Urinary bladder (tissue), 4 donors: ENCODE measurements around the gene KCNIP1. TPM values are rescaled to one million over a fixed set of nuclear protein-coding genes. Genes with fewer than 3 reads are reported as not detected.
A peak's percentile ranks its signal among the peaks of the same experiment; 100 is the strongest.

Experiments used
- DNase-seq: peaks from one replicate; pipeline ENCODE4 v3.0.0-alpha.2; 2015; ENCODE audit errors: extremely low spot score
- H3K27ac ChIP-seq: one replicate; pipeline ENCODE4 v1.5.1; 2013; ENCODE audit warnings: low read depth, mild to moderate bottlenecking, moderate library complexity
- H3K36me3 ChIP-seq: one replicate; pipeline ENCODE4 v1.6.1; 2013; ENCODE audit warnings: mild to moderate bottlenecking, moderate library complexity; ENCODE audit not compliant: insufficient read depth
- H3K4me1 ChIP-seq: one replicate; pipeline ENCODE4 v1.6.1; 2013; ENCODE audit warnings: mild to moderate bottlenecking, moderate library complexity; ENCODE audit not compliant: insufficient read depth
- H3K4me3 ChIP-seq: one replicate; pipeline ENCODE4 v1.5.1; 2013; ENCODE audit warnings: low read depth, low read length
- WGBS: extraction: QIAGEN DNeasy Blood & Tissue Kit; methylation state at CpG from one replicate; pipeline ENCODE4 v1.1.7; 2013; 5-methylcytosine and 5-hydroxymethylcytosine counted together
- polyA plus RNA-seq: library from polyadenylated mRNA; stranded (reverse); fragments of 200-250 nt; gene quantifications from one replicate; pipeline ENCODE4 v1.2.3, GENCODE V29; 2013
- total RNA-seq: library from RNA; depleted of rRNA; stranded (reverse); fragments of >200 nt; gene quantifications from one replicate; pipeline ENCODE4 v1.2.3, GENCODE V29; 2014
- donor health status: healthy with polysubstance abuse.
- donor health status: healthy.

The KCNIP1 gene
- total RNA-seq, result 3.0 TPM
- polyA plus RNA-seq, result 0.22 TPM

GRCh38 chr5:170503990-170504596, at the start of gene KCNIP1:
Gene KCNIP1 (plus strand): TSS chr5:170504020.
- Histone ChIP-seq H3K36me3 (no peaks in the 10 kb centered on the region), H3K27ac (no peak within 1 kb of the TSS), H3K4me1 (no peaks in the 10 kb centered on the region), H3K4me3 (peak within 1 kb of the TSS; percentile 12)
- WGBS, result 5% methylated on average over 64 of the region's 65 CpGs
- DNase-seq, result no peak

GRCh38 chr5:170463426-170463825, 40.4 kb upstream of the KCNIP1 start:
- H3K36me3 ChIP-seq, result no peaks in the 10 kb centered on the region
- no peak overlapping the region for H3K4me3 ChIP-seq
- H3K27ac ChIP-seq, result no peak overlapping the region
- no peaks in the 10 kb centered on the region for H3K4me1 ChIP-seq
- no peak for DNase-seq
- WGBS, result 90% methylated on average over 1 of the region's 1 CpG

- WGBS, result 67% methylated on average over 10 of the region's 10 CpGs
- H3K4me3 ChIP-seq, result no peak overlapping the region
- no peaks in the 10 kb centered on the region for H3K4me1 ChIP-seq
- no peak for DNase-seq
- H3K36me3 ChIP-seq, result no peaks in the 10 kb centered on the region
- no peak overlapping the region for H3K27ac ChIP-seq
These were observed 39.3 kb upstream of the KCNIP1 start for GRCh38 chr5:170464280-170465127.

GRCh38 chr5:170466553-170466952, 37.3 kb upstream of the KCNIP1 start:
- no peak for DNase-seq
- no peaks in the 10 kb centered on the region for H3K36me3 ChIP-seq
- 82% methylated on average over 3 of the region's 3 CpGs for WGBS
- no peak overlapping the region for H3K27ac ChIP-seq
- H3K4me1 ChIP-seq, result no peaks in the 10 kb centered on the region
- no peak overlapping the region for H3K4me3 ChIP-seq

- Histone ChIP-seq H3K4me1 (no peaks in the 10 kb centered on the region), H3K4me3 (no peak overlapping the region), H3K27ac (no peak overlapping the region), H3K36me3 (no peaks in the 10 kb centered on the region)
- no peak for DNase-seq
- 75% methylated on average over 13 of the region's 13 CpGs for WGBS
These were observed 36.7 kb upstream of the KCNIP1 start for GRCh38 chr5:170466988-170467707.

- no peak for DNase-seq
- Histone ChIP-seq H3K36me3 (no peaks in the 10 kb centered on the region), H3K27ac (no peak overlapping the region), H3K4me3 (no peak overlapping the region), H3K4me1 (no peaks in the 10 kb centered on the region)
- 84% methylated on average over 7 of the region's 7 CpGs for WGBS
These were observed 35.1 kb upstream of the KCNIP1 start for GRCh38 chr5:170468633-170469285.

- WGBS, result 90% methylated on average over 4 of the region's 4 CpGs
- no peaks in the 10 kb centered on the region for H3K4me1 ChIP-seq
- no peak for DNase-seq
- H3K36me3 ChIP-seq, result no peaks in the 10 kb centered on the region
- H3K4me3 ChIP-seq, result no peak overlapping the region
- no peak overlapping the region for H3K27ac ChIP-seq
These were observed 34.4 kb upstream of the KCNIP1 start for GRCh38 chr5:170469414-170469813.

- WGBS, result 84% methylated on average over 4 of the region's 4 CpGs
- H3K4me3 ChIP-seq, result no peak overlapping the region
- no peaks in the 10 kb centered on the region for H3K36me3 ChIP-seq
- DNase-seq, result no peak
- no peak overlapping the region for H3K27ac ChIP-seq
- H3K4me1 ChIP-seq, result no peaks in the 10 kb centered on the region
These were observed 33.5 kb upstream of the KCNIP1 start for GRCh38 chr5:170470275-170470674.

GRCh38 chr5:170470808-170471404, 32.9 kb upstream of the KCNIP1 start:
- Histone ChIP-seq H3K27ac (no peak overlapping the region), H3K36me3 (no peaks in the 10 kb centered on the region), H3K4me3 (no peak overlapping the region), H3K4me1 (no peaks in the 10 kb centered on the region)
- no peak for DNase-seq
- WGBS, result 87% methylated on average over 8 of the region's 8 CpGs

- no peak for DNase-seq
- WGBS, result 72% methylated on average over 8 of the region's 8 CpGs
- no peak overlapping the region for H3K27ac ChIP-seq
- H3K36me3 ChIP-seq, result no peaks in the 10 kb centered on the region
- H3K4me1 ChIP-seq, result no peaks in the 10 kb centered on the region
- H3K4me3 ChIP-seq, result no peak overlapping the region
These were observed 32.2 kb upstream of the KCNIP1 start for GRCh38 chr5:170471551-170472178.

GRCh38 chr5:170473642-170474041, 30.2 kb upstream of the KCNIP1 start:
- no peak for DNase-seq
- Histone ChIP-seq H3K4me3 (no peak overlapping the region), H3K4me1 (no peaks in the 10 kb centered on the region), H3K27ac (no peak overlapping the region), H3K36me3 (no peaks in the 10 kb centered on the region)
- 47% methylated on average over 5 of the region's 5 CpGs for WGBS

- no peak overlapping the region for H3K4me3 ChIP-seq
- H3K27ac ChIP-seq, result no peak overlapping the region
- DNase-seq, result no peak
- no peaks in the 10 kb centered on the region for H3K4me1 ChIP-seq
- 93% methylated on average over 12 of the region's 12 CpGs for WGBS
- no peaks in the 10 kb centered on the region for H3K36me3 ChIP-seq
These were observed 29.1 kb upstream of the KCNIP1 start for GRCh38 chr5:170474489-170475274.
